SHP77 treated with DMSO at 0.1 percent for 48 hours (cell line): ENCODE results near the gene TADA2B.
"Not testable (repeated sequence)": the region's sequence is repeated elsewhere in the genome, so short reads cannot be mapped to it uniquely, and the experiment has no call there.

Source experiments
- DNase-seq: peaks from one replicate; lab custom pipeline; 2025; lab: John Stamatoyannopoulos, UW

TADA2B gene

GRCh38 chr4:7083597-7084563 is 40.7 kb downstream of the TADA2B start:
- DNase-seq, result no peak

GRCh38 chr4:7084564-7084961 is 41.4 kb downstream of the TADA2B start:
- DNase-seq, result not testable (repeated sequence)

- DNase-seq, result no peak
Observed at GRCh38 chr4:7086384-7086783, 43.2 kb downstream of the TADA2B start.

- no peak for DNase-seq
Observed at GRCh38 chr4:7087036-7087435, 43.9 kb downstream of the TADA2B start.

GRCh38 chr4:7089213-7089986 is 46.2 kb downstream of the TADA2B start:
- DNase-seq, result no peak

- no peak for DNase-seq
Observed at GRCh38 chr4:7092026-7092425, 48.9 kb downstream of the TADA2B start.

GRCh38 chr4:7094916-7095315 is 51.7 kb downstream of the TADA2B start:
- no peak for DNase-seq

GRCh38 chr4:7095611-7096155 is 52.5 kb downstream of the TADA2B start:
- no peak for DNase-seq

- no peak for DNase-seq
Observed at GRCh38 chr4:7096236-7096635, 53.1 kb downstream of the TADA2B start.

- no peak for DNase-seq
Observed at GRCh38 chr4:7101692-7102515, 58.7 kb downstream of the TADA2B start.

- DNase-seq, result not testable (repeated sequence)
Observed at GRCh38 chr4:7102516-7102909, 59.3 kb downstream of the TADA2B start.

- DNase-seq, result no peak
Observed at GRCh38 chr4:7103031-7103606, 59.9 kb downstream of the TADA2B start.

- no peak for DNase-seq
Observed at GRCh38 chr4:7103607-7104365, 60.6 kb downstream of the TADA2B start.

GRCh38 chr4:7104366-7105031 is 61.3 kb downstream of the TADA2B start:
- DNase-seq, result no peak

- no peak for DNase-seq
Observed at GRCh38 chr4:7105276-7105675, 62.1 kb downstream of the TADA2B start.

- DNase-seq, result no peak
Observed at GRCh38 chr4:7107166-7107905, 64.2 kb downstream of the TADA2B start.
